Urinary bladder (tissue), 4 donors: ENCODE results near the gene GAGE2A. TPM values are rescaled to one million over a fixed set of nuclear protein-coding genes. Genes with fewer than 3 reads are reported as not detected.

Experiments
- DNase-seq: peaks from one replicate; pipeline ENCODE4 v3.0.0-alpha.2; 2015; ENCODE audit errors: extremely low spot score
- H3K27ac ChIP-seq: one replicate; pipeline ENCODE4 v1.5.1; 2013; ENCODE audit warnings: low read depth, mild to moderate bottlenecking, moderate library complexity
- H3K36me3 ChIP-seq: one replicate; pipeline ENCODE4 v1.6.1; 2013; ENCODE audit warnings: mild to moderate bottlenecking, moderate library complexity; ENCODE audit not compliant: insufficient read depth
- H3K4me1 ChIP-seq: one replicate; pipeline ENCODE4 v1.6.1; 2013; ENCODE audit warnings: mild to moderate bottlenecking, moderate library complexity; ENCODE audit not compliant: insufficient read depth
- H3K4me3 ChIP-seq: one replicate; pipeline ENCODE4 v1.5.1; 2013; ENCODE audit warnings: low read depth, low read length
- WGBS: extraction: QIAGEN DNeasy Blood & Tissue Kit; methylation state at CpG from one replicate; pipeline ENCODE4 v1.1.7; 2013; 5-methylcytosine and 5-hydroxymethylcytosine counted together
- polyA plus RNA-seq: library from polyadenylated mRNA; stranded (reverse); fragments of 200-250 nt; gene quantifications from one replicate; pipeline ENCODE4 v1.2.3, GENCODE V29; 2013
- total RNA-seq: library from RNA; depleted of rRNA; stranded (reverse); fragments of >200 nt; gene quantifications from one replicate; pipeline ENCODE4 v1.2.3, GENCODE V29; 2014
- donor health status: healthy with polysubstance abuse.
- donor health status: healthy.

GAGE2A gene
- total and polyA plus RNA-seq, 2 donors = not detected

GRCh38 chrX:49627086-49627777 is 37.9 kb downstream of the GAGE2A start:
- 39% methylated on average over 33 of the region's 33 CpGs for WGBS
- no peaks in the 10 kb centered on the region for H3K4me1 ChIP-seq
- H3K4me3 ChIP-seq = no peak overlapping the region
- H3K36me3 ChIP-seq = no peaks in the 10 kb centered on the region
- H3K27ac ChIP-seq = no peak overlapping the region
- DNase-seq = no peak

- H3K36me3 ChIP-seq = no peaks in the 10 kb centered on the region
- no peak for DNase-seq
- H3K4me3 ChIP-seq = no peak overlapping the region
Observed at GRCh38 chrX:49644991-49645637, 55.8 kb downstream of the GAGE2A start.

More at GRCh38 chrX:49644991-49645637, 55.8 kb downstream of the GAGE2A start:
- no peak overlapping the region for H3K27ac ChIP-seq
- 86% methylated on average over 8 of the region's 8 CpGs for WGBS
- H3K4me1 ChIP-seq = no peaks in the 10 kb centered on the region

Other genes starting within 250 kb of the GAGE2A start
- not detected for gene GAGE12C, start 57.3 kb upstream of the GAGE2A start, total RNA-seq
- gene GAGE12C, start 57.3 kb upstream of the GAGE2A start, polyA plus RNA-seq = not detected
- gene GAGE12D, start 47.8 kb upstream of the GAGE2A start, total RNA-seq = not detected
- not detected for gene GAGE12D, start 47.8 kb upstream of the GAGE2A start, polyA plus RNA-seq
- not detected for gene GAGE12E, start 38.2 kb upstream of the GAGE2A start, total RNA-seq
- gene GAGE12E, start 38.2 kb upstream of the GAGE2A start, polyA plus RNA-seq = not detected
- not detected for gene GAGE12F, start 28.7 kb upstream of the GAGE2A start, total RNA-seq
- gene GAGE12F, start 28.7 kb upstream of the GAGE2A start, polyA plus RNA-seq = not detected
- gene GAGE12G, start 19.1 kb upstream of the GAGE2A start, total RNA-seq = not detected
- gene GAGE12G, start 19.1 kb upstream of the GAGE2A start, polyA plus RNA-seq = not detected
- gene GAGE12H, start 9.5 kb upstream of the GAGE2A start, total RNA-seq = not detected
- not detected for gene GAGE12H, start 9.5 kb upstream of the GAGE2A start, polyA plus RNA-seq
- not detected for gene GAGE1, start 9.5 kb downstream of the GAGE2A start, total RNA-seq
- not detected for gene GAGE1, start 9.5 kb downstream of the GAGE2A start, polyA plus RNA-seq
- not detected for gene PAGE1, start 106.5 kb downstream of the GAGE2A start, total RNA-seq
- gene PAGE1, start 106.5 kb downstream of the GAGE2A start, polyA plus RNA-seq = not detected
- 13.3 TPM for gene PAGE4, start 239.8 kb downstream of the GAGE2A start, total RNA-seq
- gene PAGE4, start 239.8 kb downstream of the GAGE2A start, polyA plus RNA-seq = not detected